ENCODE results near the gene TMSB10.

TMSB10 gene

GRCh38 chr2:84878896-84879583 lies 26.4 kb upstream of the TMSB10 start:
- Histone ChIP-seq H3K4me1 (ENCODE audit: control extremely low read depth in 1 of 4, control insufficient read depth in 4 of 4, insufficient read depth in 4 of 4, low read length in 3 of 4) (peaks cover 16 to 30% (median 28%) of the 10 kb centered on the region in 4 experiments), H3K36me3 (ENCODE audit: control insufficient read depth in 4 of 4, insufficient read depth in 4 of 4, low read length in 3 of 4) (no peaks in the 10 kb centered on the region), H3K9me3 (ENCODE audit: control extremely low read depth in 1 of 5, control insufficient read depth in 4 of 5, insufficient read depth in 2 of 5, low read depth in 1 of 5, low read length in 4 of 5) (no peaks in the 10 kb centered on the region), H3K4me3 (ENCODE audit: control insufficient read depth in 1 of 7, extremely low read depth in 1 of 7, insufficient read depth in 4 of 7, low read depth in 2 of 7, low read length in 6 of 7) (peak overlapping the region in 2 of 7 experiments; percentile 60 to 80), H3K27ac (ENCODE audit: insufficient read depth in 1 of 2, low read depth in 1 of 2, low read length in 2 of 2, poor library complexity in 1 of 2, severe bottlenecking in 2 of 2) (no peak overlapping the region), H3K27me3 (replicated peaks in 2 of 5; ENCODE audit: control insufficient read depth in 4 of 5, insufficient read depth in 5 of 5, low read length in 4 of 5) (peaks cover 0 to 55% (median 35%) of the 10 kb centered on the region in 5 experiments)
- DNase-seq = no peak
- ChIA-PET CTCF (interaction anchor here (0.6 to 1.3 kb wide), 4 partner anchors 12 to 394 kb away, joined by 3 read pairs; partner anchors contain the start of gene TMSB10), POLR2A (no interaction called here)
- WGBS (ENCODE audit: insufficient coverage) = 85% methylated on average over 5 of the region's 7 CpGs

- no peaks in the 10 kb centered on the region for H3K9me3 ChIP-seq (ENCODE audit: control extremely low read depth in 1 of 5, control insufficient read depth in 4 of 5, insufficient read depth in 2 of 5, low read depth in 1 of 5, low read length in 4 of 5)
- ChIA-PET POLR2A (no interaction called here), CTCF (interaction anchor here (0.6 to 3.3 kb wide), 7 partner anchors 9 to 395 kb away, joined by 3 to 19 read pairs (median 3); partner anchors contain the start of gene TMSB10)
- peaks cover 16 to 30% (median 28%) of the 10 kb centered on the region in 4 experiments for H3K4me1 ChIP-seq (ENCODE audit: control extremely low read depth in 1 of 4, control insufficient read depth in 4 of 4, insufficient read depth in 4 of 4, low read length in 3 of 4)
- H3K4me3 ChIP-seq (ENCODE audit: control insufficient read depth in 1 of 7, extremely low read depth in 1 of 7, insufficient read depth in 4 of 7, low read depth in 2 of 7, low read length in 6 of 7) = peak overlapping the region in 6 of 7 experiments; percentile 34 to 80 (median 63)
- H3K27ac ChIP-seq (ENCODE audit: insufficient read depth in 1 of 2, low read depth in 1 of 2, low read length in 2 of 2, poor library complexity in 1 of 2, severe bottlenecking in 2 of 2) = no peak overlapping the region
- H3K27me3 ChIP-seq (replicated peaks in 2 of 5; ENCODE audit: control insufficient read depth in 4 of 5, insufficient read depth in 5 of 5, low read length in 4 of 5) = peaks cover 0 to 59% (median 35%) of the 10 kb centered on the region in 5 experiments
- peak in 2 of 3 donors; percentile 61 to 70 for DNase-seq
- 3% methylated on average over 23 of the region's 45 CpGs for WGBS (ENCODE audit: insufficient coverage)
- no peaks in the 10 kb centered on the region for H3K36me3 ChIP-seq (ENCODE audit: control insufficient read depth in 4 of 4, insufficient read depth in 4 of 4, low read length in 3 of 4)
Measured at GRCh38 chr2:84879584-84880394, 25.7 kb upstream of the TMSB10 start.

DNA sequence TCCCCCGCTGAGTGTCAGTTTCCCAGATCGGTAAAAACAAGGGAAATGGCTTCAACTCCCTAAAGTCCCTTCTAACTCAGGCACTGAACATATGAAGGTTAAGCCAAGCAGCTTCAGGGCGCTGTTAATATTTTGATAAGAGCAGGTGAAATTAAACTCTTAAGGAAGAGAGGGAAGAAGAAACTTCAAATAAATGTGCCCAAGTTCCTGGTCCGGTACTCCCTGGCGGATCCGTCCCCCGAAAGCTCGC lies 25.1 kb upstream of the TMSB10 start:
- no peak for DNase-seq
- Histone ChIP-seq H3K27ac (ENCODE audit: insufficient read depth in 1 of 2, low read depth in 1 of 2, low read length in 2 of 2, poor library complexity in 1 of 2, severe bottlenecking in 2 of 2) (no peak overlapping the region), H3K36me3 (ENCODE audit: control insufficient read depth in 4 of 4, insufficient read depth in 4 of 4, low read length in 3 of 4) (no peaks in the 10 kb centered on the region), H3K4me1 (ENCODE audit: control extremely low read depth in 1 of 4, control insufficient read depth in 4 of 4, insufficient read depth in 4 of 4, low read length in 3 of 4) (peaks cover 16 to 30% (median 28%) of the 10 kb centered on the region in 4 experiments), H3K9me3 (ENCODE audit: control extremely low read depth in 1 of 5, control insufficient read depth in 4 of 5, insufficient read depth in 2 of 5, low read depth in 1 of 5, low read length in 4 of 5) (no peaks in the 10 kb centered on the region), H3K27me3 (replicated peaks in 2 of 5; ENCODE audit: control insufficient read depth in 4 of 5, insufficient read depth in 5 of 5, low read length in 4 of 5) (peaks cover 0 to 59% (median 35%) of the 10 kb centered on the region in 5 experiments), H3K4me3 (ENCODE audit: control insufficient read depth in 1 of 7, extremely low read depth in 1 of 7, insufficient read depth in 4 of 7, low read depth in 2 of 7, low read length in 6 of 7) (peak overlapping the region in 6 of 7 experiments; percentile 34 to 80 (median 63))
- ChIA-PET POLR2A (no interaction called here), CTCF (interaction anchor here (0.6 to 3.3 kb wide), 5 partner anchors 8 to 45 kb away, joined by 3 to 19 read pairs (median 3); no protein-coding TSS in a partner anchor)
- WGBS (ENCODE audit: insufficient coverage) = 0% methylated on average over 7 of the region's 8 CpGs

GRCh38 chr2:84880645-84881521 lies 24.6 kb upstream of the TMSB10 start, which contains the start of gene TRABD2A:
Gene TRABD2A, minus strand, starts transcription at chr2:84881084. Its CDS starts 45 bp downstream, at chr2:84881039.
- ChIA-PET POLR2A (no interaction called here), CTCF (interaction anchor here (0.6 to 3.3 kb wide), 8 partner anchors 8 to 45 kb away, joined by 3 to 19 read pairs (median 3); no protein-coding TSS in a partner anchor)
- Histone ChIP-seq H3K27ac (ENCODE audit: insufficient read depth in 1 of 2, low read depth in 1 of 2, low read length in 2 of 2, poor library complexity in 1 of 2, severe bottlenecking in 2 of 2) (no peak within 1 kb of the TSS), H3K9me3 (ENCODE audit: control extremely low read depth in 1 of 5, control insufficient read depth in 4 of 5, insufficient read depth in 2 of 5, low read depth in 1 of 5, low read length in 4 of 5) (no peaks in the 10 kb centered on the region), H3K36me3 (ENCODE audit: control insufficient read depth in 4 of 4, insufficient read depth in 4 of 4, low read length in 3 of 4) (no peaks in the 10 kb centered on the region), H3K4me1 (ENCODE audit: control extremely low read depth in 1 of 4, control insufficient read depth in 4 of 4, insufficient read depth in 4 of 4, low read length in 3 of 4) (peaks cover 16 to 30% (median 28%) of the 10 kb centered on the region in 4 experiments), H3K27me3 (replicated peaks in 2 of 5; ENCODE audit: control insufficient read depth in 4 of 5, insufficient read depth in 5 of 5, low read length in 4 of 5) (peaks cover 0 to 59% (median 35%) of the 10 kb centered on the region in 5 experiments), H3K4me3 (ENCODE audit: control insufficient read depth in 1 of 7, extremely low read depth in 1 of 7, insufficient read depth in 4 of 7, low read depth in 2 of 7, low read length in 6 of 7) (peak within 1 kb of the TSS; percentile 16 to 86 (median 63))
- WGBS (ENCODE audit: insufficient coverage) = under 1% methylated on average over 73 of the region's 77 CpGs
- DNase-seq = peak in 2 of 3 donors; percentile 53 to 62

DNA sequence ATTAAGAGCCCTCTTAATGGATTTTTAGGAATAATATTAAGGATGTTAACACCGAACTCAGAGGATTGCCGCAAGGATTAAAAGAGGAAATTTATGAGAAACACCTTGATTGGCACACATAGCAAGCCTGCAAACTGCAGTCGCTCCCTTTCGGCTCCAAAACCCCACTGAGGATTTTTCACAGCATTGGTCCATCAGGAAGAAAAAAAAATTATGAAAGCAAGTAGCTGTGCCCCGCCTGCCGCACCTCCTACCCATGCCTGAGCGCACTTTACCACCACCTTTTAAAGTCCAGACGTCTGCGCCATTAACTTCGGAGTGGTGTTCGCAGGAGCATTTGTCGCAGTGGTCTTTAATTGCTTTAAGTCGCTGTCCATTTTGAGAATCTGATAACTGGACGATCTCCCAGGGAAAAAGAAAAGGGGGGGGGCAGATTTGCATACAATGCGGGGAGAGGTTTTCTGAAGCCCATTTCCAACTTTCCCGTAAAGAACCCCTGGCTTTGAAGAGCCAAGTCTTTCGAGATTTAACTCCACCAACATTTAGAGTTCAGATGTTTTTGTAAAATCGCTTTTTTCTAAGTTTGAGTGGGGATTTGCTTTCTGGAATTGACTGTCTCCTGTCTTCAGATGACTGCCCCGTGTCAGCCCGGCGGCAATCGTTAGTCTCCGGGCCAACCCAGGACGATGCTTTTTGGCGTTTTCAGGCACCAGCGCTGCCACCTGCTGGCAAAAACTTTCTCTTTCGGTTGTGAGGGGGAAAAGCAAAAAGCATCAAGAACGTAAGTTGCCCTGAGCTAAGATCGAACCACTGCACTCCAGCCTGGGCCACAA lies 23.7 kb upstream of the TMSB10 start:
- Histone ChIP-seq H3K36me3 (ENCODE audit: control insufficient read depth in 4 of 4, insufficient read depth in 4 of 4, low read length in 3 of 4) (no peaks in the 10 kb centered on the region), H3K4me3 (ENCODE audit: control insufficient read depth in 1 of 7, extremely low read depth in 1 of 7, insufficient read depth in 4 of 7, low read depth in 2 of 7, low read length in 6 of 7) (peak overlapping the region; percentile 16 to 86 (median 63)), H3K27me3 (replicated peaks in 2 of 5; ENCODE audit: control insufficient read depth in 4 of 5, insufficient read depth in 5 of 5, low read length in 4 of 5) (peaks cover 0 to 55% (median 34%) of the 10 kb centered on the region in 5 experiments), H3K27ac (ENCODE audit: insufficient read depth in 1 of 2, low read depth in 1 of 2, low read length in 2 of 2, poor library complexity in 1 of 2, severe bottlenecking in 2 of 2) (no peak overlapping the region), H3K4me1 (ENCODE audit: control extremely low read depth in 1 of 4, control insufficient read depth in 4 of 4, insufficient read depth in 4 of 4, low read length in 3 of 4) (peaks cover 16 to 30% (median 28%) of the 10 kb centered on the region in 4 experiments), H3K9me3 (ENCODE audit: control extremely low read depth in 1 of 5, control insufficient read depth in 4 of 5, insufficient read depth in 2 of 5, low read depth in 1 of 5, low read length in 4 of 5) (no peaks in the 10 kb centered on the region)
- peak; percentile 83 to 87 (median 87) for DNase-seq
- ChIA-PET POLR2A (interaction anchor here (1.0 kb wide), 1 partner anchor 19 kb away, joined by 3 read pairs; no protein-coding TSS in a partner anchor), CTCF (interaction anchor here (0.7 to 3.3 kb wide), 16 partner anchors 9 to 396 kb away, joined by 3 to 19 read pairs (median 4); partner anchors contain the start of gene TMSB10)
- 0% methylated on average over 21 of the region's 29 CpGs for WGBS (ENCODE audit: insufficient coverage)

GRCh38 chr2:84882414-84882738 lies 23.1 kb upstream of the TMSB10 start:
- peaks cover 16 to 30% (median 28%) of the 10 kb centered on the region in 4 experiments for H3K4me1 ChIP-seq (ENCODE audit: control extremely low read depth in 1 of 4, control insufficient read depth in 4 of 4, insufficient read depth in 4 of 4, low read length in 3 of 4)
- no peak overlapping the region for H3K27ac ChIP-seq (ENCODE audit: insufficient read depth in 1 of 2, low read depth in 1 of 2, low read length in 2 of 2, poor library complexity in 1 of 2, severe bottlenecking in 2 of 2)
- H3K9me3 ChIP-seq (ENCODE audit: control extremely low read depth in 1 of 5, control insufficient read depth in 4 of 5, insufficient read depth in 2 of 5, low read depth in 1 of 5, low read length in 4 of 5) = no peaks in the 10 kb centered on the region
- no peak for DNase-seq
- WGBS (ENCODE audit: insufficient coverage) = 83% methylated on average over 2 of the region's 3 CpGs
- peaks cover 0 to 50% (median 31%) of the 10 kb centered on the region in 5 experiments for H3K27me3 ChIP-seq (replicated peaks in 2 of 5; ENCODE audit: control insufficient read depth in 4 of 5, insufficient read depth in 5 of 5, low read length in 4 of 5)
- H3K4me3 ChIP-seq (ENCODE audit: control insufficient read depth in 1 of 7, extremely low read depth in 1 of 7, insufficient read depth in 4 of 7, low read depth in 2 of 7, low read length in 6 of 7) = peak overlapping the region in 1 of 7 experiments; percentile 80
- POLR2A ChIA-PET = interaction anchor here (1.0 kb wide), 1 partner anchor 18 kb away, joined by 3 read pairs; no protein-coding TSS in a partner anchor
- CTCF ChIA-PET = interaction anchor here (0.7 to 3.3 kb wide), 16 partner anchors 9 to 396 kb away, joined by 3 to 19 read pairs (median 4); partner anchors contain the start of gene TMSB10
- no peaks in the 10 kb centered on the region for H3K36me3 ChIP-seq (ENCODE audit: control insufficient read depth in 4 of 4, insufficient read depth in 4 of 4, low read length in 3 of 4)
